H1 (cell line): ENCODE measurements around the gene LRRFIP1. TPM values are rescaled to one million over a fixed set of nuclear protein-coding genes. Genes with fewer than 3 reads are reported as not detected.

Experiments used
- CTCF ChIA-PET: fragments of 300-600 bp; sonication (Branson Sonifier 250); formaldehyde crosslinking; loops from one replicate; lab custom pipeline; 2021; ENCODE audit not compliant: partially characterized antibody; lab: Charles Lee
- POLR2A ChIA-PET: fragments of 300-600 bp; sonication (Branson Sonifier 250); formaldehyde crosslinking; loops from one replicate; lab custom pipeline; 2021; ENCODE audit warnings: inconsistent platforms; ENCODE audit not compliant: partially characterized antibody; lab: Charles Lee
- DNase-seq, 2 experiments: peaks; one replicate each; pipeline versions ENCODE4 v3.0.0 to v3.0.0-alpha.2; 2010 to 2022; ENCODE audit warnings: low spot score in 2 of 2, low read depth in 1 of 2, mixed read lengths in 1 of 2
- FAIRE-seq: peaks from 2 replicates; lab custom pipeline; 2011; peaks lifted over from hg19 to GRCh38; lab: Jason Lieb, UNC
- H2AFZ ChIP-seq: 2 replicates; pipeline ENCODE4 v1.8.1; 2012; ENCODE audit warnings: low read length, inconsistent platforms
- H2AK5ac ChIP-seq: 2 replicates; pipeline ENCODE4 v1.6.1; 2013; ENCODE audit warnings: low read depth, low read length
- H2BK120ac ChIP-seq: replicated peaks from 2 replicates; pipeline ENCODE3; 2013; ENCODE audit warnings: low read depth, low read length, inconsistent platforms
- H2BK12ac ChIP-seq: 2 replicates; pipeline ENCODE4 v1.6.1; 2013; ENCODE audit warnings: low read depth, low read length
- H2BK15ac ChIP-seq: 2 replicates; pipeline ENCODE4 v1.6.1; 2013; ENCODE audit warnings: low read length
- H2BK20ac ChIP-seq: 2 replicates; pipeline ENCODE4 v1.6.1; 2013; ENCODE audit warnings: low read length
- H2BK5ac ChIP-seq: 2 replicates; pipeline ENCODE4 v1.6.1; 2013; ENCODE audit warnings: low read depth, low read length
- H3K14ac ChIP-seq: 2 replicates; pipeline ENCODE4 v1.6.1; 2013; ENCODE audit warnings: inconsistent platforms; ENCODE audit not compliant: insufficient read length
- H3K18ac ChIP-seq: 2 replicates; pipeline ENCODE4 v1.6.1; 2013; ENCODE audit warnings: low read length; ENCODE audit errors: extremely low read depth
- H3K23ac ChIP-seq: 2 replicates; pipeline ENCODE4 v1.6.1; 2013; ENCODE audit warnings: inconsistent platforms; ENCODE audit not compliant: insufficient read length
- H3K23me2 ChIP-seq: 2 replicates; pipeline ENCODE4 v1.6.1; 2013; ENCODE audit warnings: low read depth, low read length
- H3K27ac ChIP-seq: 2 replicates; pipeline ENCODE4 v1.6.1; 2011; ENCODE audit warnings: low read depth, low read length, inconsistent platforms
- H3K27me3 ChIP-seq, 4 experiments: replicated peaks in 1 of 4; 1 replicate in 1 of 4; 2 replicates in 3 of 4; pipeline versions ENCODE4 v1.6.1 to v1.8.1; 2011 to 2013; ENCODE audit warnings: low read length in 3 of 4, mild to moderate bottlenecking in 3 of 4, inconsistent platforms in 2 of 4, mixed read lengths in 2 of 4, moderate library complexity in 1 of 4; ENCODE audit not compliant: control insufficient read depth in 3 of 4, insufficient read depth in 3 of 4; ENCODE audit errors: extremely low read depth in 1 of 4
- H3K36me3 ChIP-seq, 4 experiments: 2 replicates each; pipeline versions ENCODE4 v1.6.1 to v1.8.1; 2011 to 2013; ENCODE audit warnings: mild to moderate bottlenecking in 4 of 4, low read length in 3 of 4, moderate library complexity in 2 of 4, control low read depth in 1 of 4, inconsistent platforms in 1 of 4; ENCODE audit not compliant: insufficient read depth in 4 of 4, control insufficient read depth in 2 of 4
- H3K4ac ChIP-seq: replicated peaks from 2 replicates; pipeline ENCODE3; 2013; ENCODE audit warnings: low read length, low read depth, mixed read lengths, inconsistent platforms; ENCODE audit not compliant: insufficient read length
- H3K4me1 ChIP-seq, 4 experiments: replicated peaks in 1 of 4; 1 replicate in 1 of 4; 2 replicates in 3 of 4; pipeline versions ENCODE4 v1.6.1 to v1.8.1; 2011 to 2013; ENCODE audit warnings: low read length in 3 of 4, inconsistent platforms in 2 of 4, mixed read lengths in 1 of 4; ENCODE audit not compliant: insufficient read depth in 4 of 4, control insufficient read depth in 3 of 4
- H3K4me2 ChIP-seq, 2 experiments: 2 replicates each; pipeline versions ENCODE4 v1.6.1 to v1.8.1; 2011 to 2013; ENCODE audit warnings: low read depth in 2 of 2, low read length in 2 of 2, control low read depth in 1 of 2, inconsistent platforms in 1 of 2, mild to moderate bottlenecking in 1 of 2; ENCODE audit not compliant: insufficient read depth in 1 of 2
- H3K4me3 ChIP-seq, 4 experiments: fragments of 200-600, 300-600 bp in 1 of 4; sonication (generic), shearing (Covaris generic), sonication (Bioruptor Twin) in 1 of 4; 2 replicates each; pipeline versions ENCODE4 v1.5.1 to v1.8.1; 2011 to 2016; ENCODE audit warnings: low read length in 4 of 4, low read depth in 3 of 4, control low read depth in 2 of 4, inconsistent platforms in 2 of 4, mild to moderate bottlenecking in 2 of 4, mixed read lengths in 1 of 4, moderate library complexity in 1 of 4; ENCODE audit not compliant: insufficient read depth in 2 of 4; ENCODE audit errors: extremely low read depth in 1 of 4
- H3K56ac ChIP-seq: replicated peaks from 2 replicates; pipeline ENCODE3; 2013; ENCODE audit warnings: low read depth, mild to moderate bottlenecking, mixed read lengths, low read length, inconsistent platforms; ENCODE audit not compliant: insufficient read length
- H3K79me1 ChIP-seq: 2 replicates; pipeline ENCODE4 v1.6.1; 2013; ENCODE audit warnings: low read depth, low read length, control low read depth
- H3K79me2 ChIP-seq, 2 experiments: 2 replicates each; pipeline versions ENCODE4 v1.6.1 to v1.8.1; 2012 to 2013; ENCODE audit warnings: low read length in 2 of 2, mild to moderate bottlenecking in 2 of 2, inconsistent platforms in 1 of 2; ENCODE audit not compliant: insufficient read depth in 2 of 2, control insufficient read depth in 1 of 2
- H3K9ac ChIP-seq, 4 experiments: replicated peaks in 1 of 4; 1 replicate in 1 of 4; 2 replicates in 3 of 4; pipeline versions ENCODE4 v1.6.1 to v1.8.1; 2011 to 2013; ENCODE audit warnings: low read depth in 3 of 4, low read length in 3 of 4, control low read depth in 2 of 4, mild to moderate bottlenecking in 2 of 4, moderate library complexity in 2 of 4, inconsistent platforms in 1 of 4; ENCODE audit errors: extremely low read depth in 1 of 4
- H3K9me3 ChIP-seq, 2 experiments: 2 replicates each; pipeline versions ENCODE4 v1.6.1 to v1.8.1; 2012 to 2013; ENCODE audit warnings: mild to moderate bottlenecking in 2 of 2, moderate library complexity in 2 of 2, control low read depth in 1 of 2, inconsistent platforms in 1 of 2, low read depth in 1 of 2, low read length in 1 of 2, mixed read lengths in 1 of 2; ENCODE audit not compliant: insufficient read depth in 2 of 2
- H4K20me1 ChIP-seq, 2 experiments: replicated peaks in 1 of 2; 2 replicates each; pipeline versions ENCODE3 to v1.8.1; 2011 to 2013; ENCODE audit warnings: inconsistent platforms in 2 of 2, low read length in 2 of 2, mild to moderate bottlenecking in 1 of 2; ENCODE audit not compliant: insufficient read depth in 2 of 2, control insufficient read depth in 1 of 2
- H4K5ac ChIP-seq: 2 replicates; pipeline ENCODE4 v1.6.1; 2013; ENCODE audit warnings: low read length, low read depth, mixed read lengths, inconsistent platforms; ENCODE audit not compliant: insufficient read length
- H4K8ac ChIP-seq: 2 replicates; pipeline ENCODE4 v1.8.0; 2013; ENCODE audit warnings: mild to moderate bottlenecking, moderate library complexity, low read length, inconsistent platforms; ENCODE audit not compliant: insufficient read depth; ENCODE audit errors: extremely low read depth
- H4K91ac ChIP-seq: replicated peaks from 2 replicates; pipeline ENCODE3; 2013; ENCODE audit warnings: low read length, mixed read lengths, inconsistent platforms; ENCODE audit not compliant: insufficient read length
- ASH2L ChIP-seq: fragments of 200-600, 300-600 bp; sonication (generic); IDR thresholded peaks from one replicate; pipeline ENCODE4 v1.7.1; 2017; ENCODE audit warnings: low read length
- BRCA1 ChIP-seq: IDR thresholded peaks from 2 replicates; pipeline ENCODE4 v1.6.1; 2012; ENCODE audit warnings: low read depth, low read length, improper control_type of control experiment
- CEBPB ChIP-seq: IDR thresholded peaks from 2 replicates; pipeline ENCODE4 v1.6.1; 2012; ENCODE audit warnings: low read depth, low read length
- CHD1 ChIP-seq: IDR thresholded peaks from 2 replicates; pipeline ENCODE4 v1.6.1; 2012; ENCODE audit warnings: low read depth, low read length, improper control_type of control experiment
- HDAC2 ChIP-seq, 2 experiments: fragments of 300-600 bp in 1 of 2; sonication (generic) in 1 of 2; IDR thresholded peaks; 2 replicates each; pipeline ENCODE4 v1.6.1; 2011 to 2012; ENCODE audit warnings: low read depth in 2 of 2, low read length in 2 of 2, mild to moderate bottlenecking in 2 of 2, moderate library complexity in 2 of 2, borderline replicate concordance in 1 of 2, inconsistent platforms in 1 of 2
- HDAC6 ChIP-seq: IDR thresholded peaks from one replicate; pipeline ENCODE4 v1.7.1; 2012; ENCODE audit warnings: low read depth, mild to moderate bottlenecking, inconsistent platforms, low read length, moderate library complexity
- KDM1A ChIP-seq: fragments of 200-600, 300-600 bp; sonication (generic); IDR thresholded peaks from 2 replicates; pipeline ENCODE4 v1.7.1; 2016; ENCODE audit warnings: mild to moderate bottlenecking, low read length, borderline replicate concordance
- RBBP5 ChIP-seq: IDR thresholded peaks from 2 replicates; pipeline ENCODE4 v1.7.1; 2012; ENCODE audit warnings: low read depth, mild to moderate bottlenecking, inconsistent platforms, low read length, moderate library complexity, borderline replicate concordance
- RXRA ChIP-seq: IDR thresholded peaks from 2 replicates; pipeline ENCODE4 v1.6.1; 2011; ENCODE audit warnings: low read depth, mild to moderate bottlenecking, low read length, moderate library complexity; ENCODE audit not compliant: insufficient read depth
- SIN3A ChIP-seq, 2 experiments: IDR thresholded peaks in 1 of 2; conservative IDR thresholded peaks in 1 of 2; 2 replicates each; pipeline ENCODE4 v1.6.1; 2011 to 2012; ENCODE audit warnings: low read length in 2 of 2, improper control_type of control experiment in 1 of 2, low read depth in 1 of 2, mild to moderate bottlenecking in 1 of 2
- SIX5 ChIP-seq: IDR thresholded peaks from 2 replicates; pipeline ENCODE4 v1.6.1; 2011; ENCODE audit warnings: mild to moderate bottlenecking, low read depth, low read length
- SRF ChIP-seq: IDR thresholded peaks from 2 replicates; pipeline ENCODE4 v1.6.1; 2011; ENCODE audit warnings: mild to moderate bottlenecking, low read depth, low read length, moderate library complexity
- WGBS, 2 experiments: shearing (Covaris generic) in 1 of 2; methylation state at CpG; one replicate each; pipeline versions ENCODE4 v1.1.6 to v1.1.7; 2013 to 2015; ENCODE audit warnings: low lambda C conversion rate in 2 of 2, mixed read lengths in 2 of 2, inconsistent platforms in 1 of 2, low coverage in 1 of 2, missing lambda C conversion rate in 1 of 2; ENCODE audit not compliant: insufficient replicate concordance in 2 of 2, insufficient coverage in 1 of 2, insufficient read length in 1 of 2; ENCODE audit errors: extremely low coverage in 1 of 2, missing lambda C conversion rate in 1 of 2; 5-methylcytosine and 5-hydroxymethylcytosine counted together
- polyA plus RNA-seq, 7 experiments: library from polyadenylated mRNA; depleted of rRNA in 3 of 7; stranded (reverse) in 5 of 7; unstranded in 2 of 7; fragments of >200 nt in 5 of 7; fragments of 200-250 nt in 2 of 7; gene quantifications; 1 replicate in 5 of 7; 2 replicates in 1 of 7; 4 replicates in 1 of 7; pipeline versions ENCODE4 v1.2.1 to v1.2.3, GENCODE V29; 2011 to 2013; ENCODE audit warnings: missing spikeins in 2 of 7, mixed read lengths in 2 of 7
- total RNA-seq: library from RNA; stranded (reverse); fragmentation: NEBNext Ultra II Directional; extraction: Animal tissue kit (Norgen Biotek cat#: 25700); gene quantifications from 2 replicates; pipeline ENCODE4 v1.2.1, GENCODE V29; 2021
- TF ChIP-seq, protein P1 (sequence below): IDR thresholded peaks from 2 replicates; pipeline ENCODE4 v1.6.1; 2012; ENCODE audit warnings: inconsistent platforms
- TF ChIP-seq, protein P2 (sequence below): IDR thresholded peaks from 2 replicates; pipeline ENCODE4 v1.6.1; 2012; ENCODE audit warnings: inconsistent platforms

LRRFIP1 gene
- total and polyA plus RNA-seq, 2 of the 8 experiments (the other 6 are each of a cell fraction or from before 2014, with no cell fraction given): 12.1 to 75.8 TPM

DNA sequence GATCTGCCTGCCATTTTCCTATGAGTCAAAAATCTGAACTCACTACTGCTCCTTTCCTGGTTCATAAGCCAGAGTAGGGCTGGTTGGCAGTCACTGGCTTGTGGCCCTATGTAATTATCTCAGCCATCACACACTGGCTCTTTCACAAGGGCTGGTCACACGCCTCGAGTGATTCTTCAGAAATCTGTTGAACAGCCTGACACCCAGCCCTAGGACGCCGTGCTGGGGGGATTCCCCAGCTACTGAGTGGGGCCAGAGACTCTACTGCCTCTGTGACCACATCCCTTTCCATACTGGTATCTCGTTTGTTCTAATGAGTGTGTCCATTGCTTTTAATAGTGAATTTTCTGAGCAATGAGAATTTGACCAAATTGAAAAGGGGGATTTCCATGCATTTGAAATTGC is 125.4 kb downstream of the LRRFIP1 start:
- Histone ChIP-seq H3K27ac (no peak overlapping the region), H3K9ac (no peak overlapping the region), H3K56ac (no peak overlapping the region), H3K4me1 (no peaks in the 10 kb centered on the region), H3K79me1 (no peaks in the 10 kb centered on the region), H3K27me3 (no peaks in the 10 kb centered on the region), H2BK20ac (no peak overlapping the region), H3K4me2 (no peak overlapping the region), H4K8ac (no peak overlapping the region), H4K91ac (no peak overlapping the region), H2AFZ (no peak overlapping the region), H3K36me3 (peaks cover 2 to 34% (median 15%) of the 10 kb centered on the region in 4 experiments; a peak in 6 of 8 replicates), H2BK15ac (no peak overlapping the region), H4K20me1 (no peaks in the 10 kb centered on the region), H2BK120ac (no peak overlapping the region), H4K5ac (no peak overlapping the region), H3K79me2 (no peaks in the 10 kb centered on the region), H3K23me2 (no peaks in the 10 kb centered on the region), H2BK12ac (no peak overlapping the region), H2AK5ac (no peak overlapping the region), H3K14ac (no peak overlapping the region), H2BK5ac (no peak overlapping the region), H3K23ac (no peak overlapping the region), H3K4me3 (no peak overlapping the region), H3K4ac (no peak overlapping the region), H3K18ac (no peak overlapping the region), H3K9me3 (no peaks in the 10 kb centered on the region)
- ChIA-PET POLR2A (no interaction called here), CTCF (interaction anchor here (1.0 to 1.1 kb wide), 3 partner anchors 14 to 79 kb away, joined by 3 read pairs; no protein-coding TSS in a partner anchor)
- FAIRE-seq: no peak
- WGBS, 2 experiments: 93% methylated on average over 5 of the region's 5 CpGs; no CpG with 5 or more reads in 1 of the 2 experiments
- DNase-seq: no peak
- TF ChIP-seq SIN3A (conservative IDR thresholded peaks at IDR 0.05 in 1 of 2, IDR thresholded peaks at IDR 0.05 in 1 of 2; ENCODE audit: low read depth in 1 of 2, low read length in 2 of 2): no peak
- TF ChIP-seq, protein P1, sequence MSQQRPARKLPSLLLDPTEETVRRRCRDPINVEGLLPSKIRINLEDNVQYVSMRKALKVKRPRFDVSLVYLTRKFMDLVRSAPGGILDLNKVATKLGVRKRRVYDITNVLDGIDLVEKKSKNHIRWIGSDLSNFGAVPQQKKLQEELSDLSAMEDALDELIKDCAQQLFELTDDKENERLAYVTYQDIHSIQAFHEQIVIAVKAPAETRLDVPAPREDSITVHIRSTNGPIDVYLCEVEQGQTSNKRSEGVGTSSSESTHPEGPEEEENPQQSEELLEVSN: no peak
- no peak for TF ChIP-seq KDM1A
- no peak for TF ChIP-seq ASH2L
- no peak for TF ChIP-seq RBBP5
- no peak for TF ChIP-seq CEBPB
- TF ChIP-seq HDAC2 (IDR thresholded peaks at IDR 0.05; ENCODE audit: borderline replicate concordance in 1 of 2, low read depth in 2 of 2, low read length in 2 of 2): no peak
- TF ChIP-seq, protein P2, sequence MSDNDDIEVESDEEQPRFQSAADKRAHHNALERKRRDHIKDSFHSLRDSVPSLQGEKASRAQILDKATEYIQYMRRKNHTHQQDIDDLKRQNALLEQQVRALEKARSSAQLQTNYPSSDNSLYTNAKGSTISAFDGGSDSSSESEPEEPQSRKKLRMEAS: no peak
- no peak for TF ChIP-seq RXRA
- no peak for TF ChIP-seq HDAC6
- no peak for TF ChIP-seq SIX5
- TF ChIP-seq SRF: no peak
- no peak for TF ChIP-seq CHD1
- no peak for TF ChIP-seq BRCA1
